Astrocyte (in vitro differentiated cells and primary cell): ENCODE data around the gene ZFP36L2. TPM values are rescaled to one million over a fixed set of nuclear protein-coding genes. Genes with fewer than 3 reads are reported as not detected.

Source experiments
- DNase-seq: peaks from one replicate; pipeline ENCODE4 v3.0.0-alpha.2; 2010; ENCODE audit warnings: low read depth
- FAIRE-seq: peaks from 2 replicates; lab custom pipeline; 2011; peaks lifted over from hg19 to GRCh38; lab: Jason Lieb, UNC
- H2AFZ ChIP-seq: 2 replicates; pipeline ENCODE4 v1.6.0; 2012; ENCODE audit warnings: low read depth, low read length, inconsistent platforms
- H3K27ac ChIP-seq: 2 replicates; pipeline ENCODE4 v1.5.1; 2011; ENCODE audit warnings: low read depth, low read length, inconsistent platforms
- H3K27me3 ChIP-seq: 2 replicates; pipeline ENCODE4 v1.6.0; 2011; ENCODE audit warnings: low read length, inconsistent platforms; ENCODE audit not compliant: insufficient read depth
- H3K36me3 ChIP-seq: 2 replicates; pipeline ENCODE4 v1.5.1; 2011; ENCODE audit warnings: low read length, inconsistent platforms; ENCODE audit not compliant: insufficient read depth
- H3K4me1 ChIP-seq: 2 replicates; pipeline ENCODE4 v1.5.1; 2011; ENCODE audit warnings: low read length, inconsistent platforms; ENCODE audit not compliant: insufficient read depth
- H3K4me2 ChIP-seq: 2 replicates; pipeline ENCODE4 v1.6.0; 2012; ENCODE audit warnings: low read length, inconsistent platforms
- H3K4me3 ChIP-seq: 2 replicates; pipeline ENCODE4 v1.5.1; 2011; ENCODE audit warnings: low read depth, mild to moderate bottlenecking, low read length, inconsistent platforms; ENCODE audit not compliant: insufficient read depth
- H3K79me2 ChIP-seq: 2 replicates; pipeline ENCODE4 v1.6.0; 2012; ENCODE audit warnings: mild to moderate bottlenecking, low read length, inconsistent platforms; ENCODE audit not compliant: insufficient read depth
- H3K9ac ChIP-seq: 2 replicates; pipeline ENCODE4 v1.6.0; 2012; ENCODE audit warnings: mild to moderate bottlenecking, low read length, inconsistent platforms
- H3K9me3 ChIP-seq: 2 replicates; pipeline ENCODE4 v1.5.1; 2012; ENCODE audit warnings: low read depth, mild to moderate bottlenecking, low read length, inconsistent platforms; ENCODE audit not compliant: insufficient read depth
- H4K20me1 ChIP-seq: 2 replicates; pipeline ENCODE4 v1.6.0; 2012; ENCODE audit warnings: low read length, inconsistent platforms; ENCODE audit not compliant: insufficient read depth
- H3K27ac Mint-ChIP-seq: one replicate; pipeline ENCODE4 v1.8.0; 2021; ENCODE audit warnings: mild to moderate bottlenecking, mixed read lengths; ENCODE audit not compliant: unreplicated experiment
- H3K27me3 Mint-ChIP-seq: one replicate; pipeline ENCODE4 v1.8.0; 2021; ENCODE audit warnings: low read depth, mixed read lengths; ENCODE audit not compliant: unreplicated experiment
- H3K36me3 Mint-ChIP-seq: one replicate; pipeline ENCODE4 v1.8.0; 2021; ENCODE audit warnings: low read depth, mixed read lengths; ENCODE audit not compliant: unreplicated experiment
- H3K4me1 Mint-ChIP-seq: one replicate; pipeline ENCODE4 v1.8.0; 2021; ENCODE audit warnings: low read depth, mixed read lengths; ENCODE audit not compliant: unreplicated experiment
- H3K4me3 Mint-ChIP-seq: one replicate; pipeline ENCODE4 v1.8.0; 2021; ENCODE audit warnings: mild to moderate bottlenecking, moderate library complexity, mixed read lengths; ENCODE audit not compliant: unreplicated experiment
- H3K9me3 Mint-ChIP-seq: one replicate; pipeline ENCODE4 v1.8.0; 2021; ENCODE audit warnings: mild to moderate bottlenecking, mixed read lengths; ENCODE audit not compliant: unreplicated experiment
- EZH2 ChIP-seq: IDR thresholded peaks from 2 replicates; pipeline ENCODE4 v1.6.1; 2012; ENCODE audit warnings: mild to moderate bottlenecking, low read length, inconsistent platforms; ENCODE audit not compliant: insufficient read depth
- total RNA-seq: library from RNA; stranded (reverse); gene quantifications from 2 replicates; pipeline ENCODE4 v1.2.1, GENCODE V29; 2021
- TF ChIP-seq, protein P1 (sequence below): IDR thresholded peaks from 2 replicates; pipeline ENCODE4 v1.5.1; 2011; ENCODE audit warnings: low read depth, mild to moderate bottlenecking, inconsistent platforms, low read length, moderate library complexity; ENCODE audit not compliant: insufficient read depth

ZFP36L2 gene
- total RNA-seq, 1 donor from 2014 or later = 49.5 TPM

DNA sequence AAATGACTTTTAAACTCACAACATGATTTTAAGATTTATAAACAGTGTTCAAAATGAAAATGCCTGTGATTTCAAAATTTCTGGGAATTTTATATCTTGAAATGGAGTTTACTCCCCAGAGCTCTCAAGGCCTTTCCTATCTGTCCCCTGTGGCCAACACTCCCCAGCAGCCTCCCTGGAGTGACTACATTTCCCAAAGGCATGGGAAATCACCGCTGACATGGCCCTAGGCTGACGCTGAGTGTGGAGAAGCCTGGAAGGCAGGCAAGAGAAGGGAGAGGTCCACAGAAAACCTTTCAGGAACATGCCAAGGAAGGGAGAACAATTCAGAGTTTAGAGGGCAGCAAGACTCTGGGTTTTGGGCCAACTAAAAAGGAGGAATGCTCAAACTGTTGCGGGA, 20.2 kb upstream of the ZFP36L2 start:
- Histone ChIP-seq H3K9ac (no peak overlapping the region), H3K27me3 (no peaks in the 10 kb centered on the region), H3K4me1 (peaks cover 9% of the 10 kb centered on the region), H3K36me3 (no peaks in the 10 kb centered on the region), H3K79me2 (no peaks in the 10 kb centered on the region), H3K27ac (no peak overlapping the region), H3K4me2 (no peak overlapping the region), H3K9me3 (no peaks in the 10 kb centered on the region), H2AFZ (no peak overlapping the region), H4K20me1 (no peaks in the 10 kb centered on the region), H3K4me3 (no peak overlapping the region)
- Mint-ChIP-seq H3K27ac (no peak overlapping the region), H3K27me3 (no peaks in the 10 kb centered on the region), H3K4me1 (peaks cover 1% of the 10 kb centered on the region), H3K9me3 (no peaks in the 10 kb centered on the region), H3K36me3 (peaks cover 2% of the 10 kb centered on the region), H3K4me3 (no peak overlapping the region)
- TF ChIP-seq, protein P1, sequence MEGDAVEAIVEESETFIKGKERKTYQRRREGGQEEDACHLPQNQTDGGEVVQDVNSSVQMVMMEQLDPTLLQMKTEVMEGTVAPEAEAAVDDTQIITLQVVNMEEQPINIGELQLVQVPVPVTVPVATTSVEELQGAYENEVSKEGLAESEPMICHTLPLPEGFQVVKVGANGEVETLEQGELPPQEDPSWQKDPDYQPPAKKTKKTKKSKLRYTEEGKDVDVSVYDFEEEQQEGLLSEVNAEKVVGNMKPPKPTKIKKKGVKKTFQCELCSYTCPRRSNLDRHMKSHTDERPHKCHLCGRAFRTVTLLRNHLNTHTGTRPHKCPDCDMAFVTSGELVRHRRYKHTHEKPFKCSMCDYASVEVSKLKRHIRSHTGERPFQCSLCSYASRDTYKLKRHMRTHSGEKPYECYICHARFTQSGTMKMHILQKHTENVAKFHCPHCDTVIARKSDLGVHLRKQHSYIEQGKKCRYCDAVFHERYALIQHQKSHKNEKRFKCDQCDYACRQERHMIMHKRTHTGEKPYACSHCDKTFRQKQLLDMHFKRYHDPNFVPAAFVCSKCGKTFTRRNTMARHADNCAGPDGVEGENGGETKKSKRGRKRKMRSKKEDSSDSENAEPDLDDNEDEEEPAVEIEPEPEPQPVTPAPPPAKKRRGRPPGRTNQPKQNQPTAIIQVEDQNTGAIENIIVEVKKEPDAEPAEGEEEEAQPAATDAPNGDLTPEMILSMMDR = no peak
- no peak for TF ChIP-seq EZH2
- DNase-seq = no peak
- no peak for FAIRE-seq

DNA sequence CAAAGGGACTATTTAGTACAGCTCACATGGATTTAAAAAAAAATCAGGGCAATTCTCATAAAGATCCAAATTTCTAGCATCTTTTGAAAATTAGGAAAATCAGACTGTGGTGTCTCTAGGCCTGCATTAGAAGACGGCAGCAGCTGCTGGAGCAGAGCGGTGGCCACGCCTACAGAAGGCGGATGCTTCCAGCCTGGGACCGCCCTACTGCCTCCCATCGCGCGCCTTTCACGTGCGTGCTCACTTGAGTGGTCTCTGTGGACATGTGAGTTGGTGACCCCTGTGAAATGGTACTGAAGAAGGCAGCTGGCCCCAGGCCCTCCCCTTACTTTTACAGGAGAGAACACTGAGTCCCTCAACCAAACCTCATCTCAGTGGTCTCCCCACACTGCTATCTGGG, 15.2 kb upstream of the ZFP36L2 start:
- H3K4me3 Mint-ChIP-seq = no peak overlapping the region
- H3K27ac Mint-ChIP-seq = no peak overlapping the region
- Histone ChIP-seq H3K27ac (no peak overlapping the region), H3K9ac (no peak overlapping the region), H3K4me3 (no peak overlapping the region), H3K79me2 (no peaks in the 10 kb centered on the region), H3K4me2 (no peak overlapping the region), H3K27me3 (no peaks in the 10 kb centered on the region), H3K4me1 (peaks cover 4% of the 10 kb centered on the region), H3K36me3 (no peaks in the 10 kb centered on the region), H4K20me1 (no peaks in the 10 kb centered on the region), H2AFZ (no peak overlapping the region), H3K9me3 (no peaks in the 10 kb centered on the region)
- DNase-seq (no peak), FAIRE-seq (no peak)
- peaks cover 4% of the 10 kb centered on the region for H3K4me1 Mint-ChIP-seq
- TF ChIP-seq, protein P1 = no peak
- no peak for TF ChIP-seq EZH2
- no peaks in the 10 kb centered on the region for H3K9me3 Mint-ChIP-seq
- peaks cover 6% of the 10 kb centered on the region for H3K36me3 Mint-ChIP-seq
- no peaks in the 10 kb centered on the region for H3K27me3 Mint-ChIP-seq

DNA sequence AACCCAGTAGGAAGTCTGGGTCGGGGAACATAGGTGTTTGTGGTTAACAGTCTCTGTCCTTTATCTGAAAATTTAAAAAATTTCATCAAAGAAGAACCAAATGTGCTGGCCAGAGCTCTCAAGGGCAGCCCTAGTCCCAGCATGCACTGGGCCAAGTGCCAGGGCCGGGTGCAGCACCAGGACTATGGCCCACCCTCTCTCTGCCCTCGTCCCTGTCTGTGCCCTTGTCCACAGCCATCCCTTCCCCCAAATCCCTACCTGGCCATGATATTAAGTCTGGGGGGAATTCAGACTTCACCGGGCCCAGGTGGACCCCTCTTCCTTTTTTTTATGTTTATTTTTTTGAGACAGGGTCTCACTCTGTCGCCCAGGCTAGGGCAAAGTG, 14.4 kb upstream of the ZFP36L2 start:
- Mint-ChIP-seq H3K4me3 (no peak overlapping the region), H3K27ac (no peak overlapping the region), H3K9me3 (no peaks in the 10 kb centered on the region), H3K27me3 (no peaks in the 10 kb centered on the region), H3K4me1 (peaks cover 4% of the 10 kb centered on the region), H3K36me3 (peaks cover 6% of the 10 kb centered on the region)
- H3K36me3 ChIP-seq = no peaks in the 10 kb centered on the region
- peaks cover 4% of the 10 kb centered on the region for H3K4me1 ChIP-seq
- DNase-seq = no peak
- H4K20me1 ChIP-seq = no peaks in the 10 kb centered on the region
- no peak overlapping the region for H3K9ac ChIP-seq
- no peaks in the 10 kb centered on the region for H3K9me3 ChIP-seq
- FAIRE-seq = no peak
- no peak overlapping the region for H3K4me2 ChIP-seq
- TF ChIP-seq, protein P1 = no peak
- TF ChIP-seq EZH2 = no peak
- H3K79me2 ChIP-seq = no peaks in the 10 kb centered on the region
- H3K4me3 ChIP-seq = no peak overlapping the region
- H2AFZ ChIP-seq = no peak overlapping the region
- no peak overlapping the region for H3K27ac ChIP-seq
- no peaks in the 10 kb centered on the region for H3K27me3 ChIP-seq
